KMS-11 (cell line): Measurements from ENCODE around the gene HBG1.

Experiments used
- H2AFZ ChIP-seq: fragments of 200-600 bp; sonication (generic); 2 replicates; pipeline ENCODE4 v1.6.1; 2016; ENCODE audit warnings: antibody characterized with exemption, mixed run types, low read depth
- H3K27ac ChIP-seq: fragments of 200-600 bp; sonication (generic); 2 replicates; pipeline ENCODE4 v1.6.1; 2016; ENCODE audit warnings: mild to moderate bottlenecking, mixed run types
- H3K27me3 ChIP-seq: fragments of 200-600 bp; sonication (generic); 2 replicates; pipeline ENCODE4 v1.6.1; 2017; ENCODE audit warnings: mild to moderate bottlenecking, low read depth, mixed run types, moderate library complexity; ENCODE audit not compliant: insufficient read depth
- H3K36me3 ChIP-seq: fragments of 200-600 bp; sonication (generic); 2 replicates; pipeline ENCODE4 v1.6.1; 2017; ENCODE audit warnings: mild to moderate bottlenecking, mixed run types; ENCODE audit not compliant: insufficient read depth
- H3K4me1 ChIP-seq: fragments of 200-600 bp; sonication (generic); 2 replicates; pipeline ENCODE4 v1.6.1; 2016; ENCODE audit warnings: mild to moderate bottlenecking, low read depth, mixed run types; ENCODE audit not compliant: poor library complexity, severe bottlenecking
- H3K4me2 ChIP-seq: fragments of 200-600 bp; sonication (generic); 2 replicates; pipeline ENCODE4 v1.7.0; 2016; ENCODE audit warnings: mild to moderate bottlenecking, mixed run types
- H3K4me3 ChIP-seq: fragments of 200-600 bp; sonication (generic); IDR thresholded peaks from 2 replicates; pipeline ENCODE4 v1.6.1; 2017; ENCODE audit warnings: low read depth, low read length, mixed read lengths; ENCODE audit not compliant: insufficient read depth
- H3K79me2 ChIP-seq: fragments of 200-600 bp; sonication (generic); 2 replicates; pipeline ENCODE4 v1.6.1; 2016; ENCODE audit warnings: low read depth, mixed run types; ENCODE audit not compliant: insufficient read depth
- H3K9ac ChIP-seq: fragments of 200-600 bp; sonication (generic); 2 replicates; pipeline ENCODE4 v1.6.1; 2016; ENCODE audit warnings: mild to moderate bottlenecking, mixed run types
- H4K20me1 ChIP-seq: fragments of 200-600 bp; sonication (generic); 2 replicates; pipeline ENCODE4 v1.6.1; 2016; ENCODE audit warnings: mild to moderate bottlenecking, mixed run types; ENCODE audit not compliant: insufficient read depth
- CTCF ChIP-seq: fragments of 200-600 bp; sonication (generic); conservative IDR thresholded peaks from 2 replicates; pipeline ENCODE4 v1.6.1; 2017; ENCODE audit warnings: low read depth, mild to moderate bottlenecking, antibody characterized with exemption, low read length, moderate library complexity, mixed read lengths

Gene HBG1

GRCh38 chr11:5291207-5291838 lies 41.7 kb upstream of the HBG1 start:
- TF ChIP-seq CTCF = peak; percentile 79
- Histone ChIP-seq H3K36me3 (no peaks in the 10 kb centered on the region), H3K9ac (no peak overlapping the region), H3K27me3 (no peaks in the 10 kb centered on the region), H3K79me2 (no peaks in the 10 kb centered on the region), H3K4me3 (no peak overlapping the region), H2AFZ (0 out of 2 replicates have a peak overlapping the region, but pooled peaks have one; percentile 36), H3K4me2 (no peak overlapping the region), H3K27ac (no peak overlapping the region), H4K20me1 (no peaks in the 10 kb centered on the region), H3K4me1 (no peaks in the 10 kb centered on the region)

- Histone ChIP-seq H3K4me2 (no peak overlapping the region), H3K4me3 (no peak overlapping the region), H3K27me3 (no peaks in the 10 kb centered on the region), H3K27ac (no peak overlapping the region), H3K79me2 (no peaks in the 10 kb centered on the region), H2AFZ (no peak overlapping the region), H3K36me3 (no peaks in the 10 kb centered on the region), H3K4me1 (no peaks in the 10 kb centered on the region), H4K20me1 (no peaks in the 10 kb centered on the region), H3K9ac (no peak overlapping the region)
- no peak for TF ChIP-seq CTCF
These were observed 40.4 kb upstream of the HBG1 start for GRCh38 chr11:5290106-5290505.

- Histone ChIP-seq H3K79me2 (no peaks in the 10 kb centered on the region), H3K4me3 (no peak overlapping the region), H3K9ac (no peak overlapping the region), H2AFZ (no peak overlapping the region), H4K20me1 (no peaks in the 10 kb centered on the region), H3K36me3 (no peaks in the 10 kb centered on the region), H3K27me3 (no peaks in the 10 kb centered on the region), H3K27ac (no peak overlapping the region), H3K4me2 (no peak overlapping the region), H3K4me1 (no peaks in the 10 kb centered on the region)
- TF ChIP-seq CTCF = no peak
These were observed 40.0 kb upstream of the HBG1 start for GRCh38 chr11:5289696-5290095.

GRCh38 chr11:5288906-5289550 lies 39.4 kb upstream of the HBG1 start:
- Histone ChIP-seq H3K4me3 (no peak overlapping the region), H3K36me3 (no peaks in the 10 kb centered on the region), H3K9ac (no peak overlapping the region), H4K20me1 (no peaks in the 10 kb centered on the region), H3K4me2 (no peak overlapping the region), H3K4me1 (no peaks in the 10 kb centered on the region), H2AFZ (no peak overlapping the region), H3K79me2 (no peaks in the 10 kb centered on the region), H3K27ac (no peak overlapping the region), H3K27me3 (no peaks in the 10 kb centered on the region)
- TF ChIP-seq CTCF = no peak
